Natural killer cell treated with Interleukin-12 subunit alpha and Interleukin-12 subunit beta and Interleukin-15 and Interleukin-18, amount 100 ng/mL, for 72 hours (primary cell): ENCODE data around the gene DOK7. TPM values are rescaled to one million over a fixed set of nuclear protein-coding genes. Genes with fewer than 3 reads are reported as not detected.
A peak's percentile ranks its signal among the peaks of the same experiment; 100 is the strongest.

Experiments used
- ATAC-seq, 2 donors: fragments of 150-1000 bp; cut with Tn5 transposase in 1 of 2; sonication (Bioruptor Pico), chemical (Tn5 transposase) in 1 of 2; 2 replicates each; pipeline ENCODE4 v1.10.0; 2021
- DNase-seq: peaks from one replicate; pipeline ENCODE4 v3.0.0; 2022; ENCODE audit warnings: low spot score
- H3K27ac Mint-ChIP-seq, 2 donors: 1 replicate in 1 of 2; 2 replicates in 1 of 2; pipeline ENCODE4 v1.8.0; 2022; ENCODE audit warnings: mixed read lengths in 2 of 2, mild to moderate bottlenecking in 1 of 2, moderate library complexity in 1 of 2
- H3K27me3 Mint-ChIP-seq, 2 donors: 1 replicate in 1 of 2; 2 replicates in 1 of 2; pipeline ENCODE4 v1.8.0; 2022; ENCODE audit warnings: mixed read lengths in 2 of 2
- H3K36me3 Mint-ChIP-seq: one replicate; pipeline ENCODE4 v1.8.0; 2022; ENCODE audit warnings: mixed read lengths
- H3K4me1 Mint-ChIP-seq, 2 donors: 1 replicate in 1 of 2; 2 replicates in 1 of 2; pipeline ENCODE4 v1.8.0; 2022; ENCODE audit warnings: low read depth in 2 of 2, mixed read lengths in 2 of 2, mild to moderate bottlenecking in 1 of 2
- H3K4me3 Mint-ChIP-seq: one replicate; pipeline ENCODE4 v1.8.0; 2022; ENCODE audit warnings: mixed read lengths
- H3K9me3 Mint-ChIP-seq: 2 replicates; pipeline ENCODE4 v1.8.0; 2022; ENCODE audit warnings: mixed read lengths
- total RNA-seq, 2 donors: library from RNA; stranded (reverse); gene quantifications; one replicate each; pipeline ENCODE4 v1.2.3, GENCODE V29; 2022

Gene DOK7
- under 1 TPM in 1 of 2 donors, not detected in 1; 0.17 TPM for total RNA-seq

- peaks cover 7 to 27% of the 10 kb centered on the region in 2 donors for H3K27me3 Mint-ChIP-seq
- no peaks in the 10 kb centered on the region for H3K36me3 Mint-ChIP-seq
- no peak within 1 kb of the TSS for H3K27ac Mint-ChIP-seq
- ATAC-seq (peak in 1 of 2 donors; percentile 46), DNase-seq (no peak)
- no peak within 1 kb of the TSS for H3K4me3 Mint-ChIP-seq
- H3K9me3 Mint-ChIP-seq, result no peaks in the 10 kb centered on the region
- H3K4me1 Mint-ChIP-seq, result peaks cover 0 to 3% of the 10 kb centered on the region in 2 donors
These were observed at the start of gene DOK7 for GRCh38 chr4:3462790-3463415. Gene DOK7 (plus strand): TSS chr4:3463306. CDS start chr4:3463376, 70 bp downstream.

- DNase-seq (peak; percentile 51), ATAC-seq (peak in 1 of 2 donors; percentile 11)
- Mint-ChIP-seq H3K4me1 (no peaks in the 10 kb centered on the region), H3K27ac (no peak overlapping the region), H3K27me3 (no peaks in the 10 kb centered on the region), H3K9me3 (no peaks in the 10 kb centered on the region), H3K36me3 (no peaks in the 10 kb centered on the region), H3K4me3 (no peak overlapping the region)
These were observed 49.3 kb upstream of the DOK7 start for GRCh38 chr4:3413675-3414420.

- H3K36me3 Mint-ChIP-seq, result no peaks in the 10 kb centered on the region
- H3K4me3 Mint-ChIP-seq, result no peak overlapping the region
- H3K9me3 Mint-ChIP-seq, result no peaks in the 10 kb centered on the region
- DNase-seq, result peak; percentile 28
- ATAC-seq, result no peak
- H3K4me1 Mint-ChIP-seq, result no peaks in the 10 kb centered on the region
- H3K27ac Mint-ChIP-seq, result no peak overlapping the region
- H3K27me3 Mint-ChIP-seq, result no peaks in the 10 kb centered on the region
These were observed 48.5 kb upstream of the DOK7 start for GRCh38 chr4:3414421-3415279.

GRCh38 chr4:3415471-3416141 lies 47.5 kb upstream of the DOK7 start:
- no peaks in the 10 kb centered on the region for H3K27me3 Mint-ChIP-seq
- DNase-seq, result peak; percentile 49
- no peaks in the 10 kb centered on the region for H3K36me3 Mint-ChIP-seq
- no peak overlapping the region for H3K4me3 Mint-ChIP-seq
- H3K27ac Mint-ChIP-seq, result no peak overlapping the region
- no peak for ATAC-seq
- no peaks in the 10 kb centered on the region for H3K9me3 Mint-ChIP-seq
- H3K4me1 Mint-ChIP-seq, result no peaks in the 10 kb centered on the region

GRCh38 chr4:3416270-3416669 lies 46.8 kb upstream of the DOK7 start:
- H3K4me3 Mint-ChIP-seq, result no peak overlapping the region
- ATAC-seq (no peak), DNase-seq (peak; percentile 15)
- no peaks in the 10 kb centered on the region for H3K4me1 Mint-ChIP-seq
- H3K9me3 Mint-ChIP-seq, result no peaks in the 10 kb centered on the region
- H3K27ac Mint-ChIP-seq, result no peak overlapping the region
- H3K27me3 Mint-ChIP-seq, result no peaks in the 10 kb centered on the region
- H3K36me3 Mint-ChIP-seq, result no peaks in the 10 kb centered on the region

- Mint-ChIP-seq H3K27ac (no peak overlapping the region), H3K9me3 (no peaks in the 10 kb centered on the region), H3K36me3 (no peaks in the 10 kb centered on the region), H3K4me1 (no peaks in the 10 kb centered on the region), H3K4me3 (no peak overlapping the region), H3K27me3 (no peaks in the 10 kb centered on the region)
- ATAC-seq (no peak), DNase-seq (peak; percentile 57)
These were observed 46.3 kb upstream of the DOK7 start for GRCh38 chr4:3416821-3417221.

- ATAC-seq, result no peak
These were observed 45.7 kb upstream of the DOK7 start for GRCh38 chr4:3417448-3417847.

GRCh38 chr4:3418029-3418762 lies 44.9 kb upstream of the DOK7 start:
- ATAC-seq (no peak), DNase-seq (peak; percentile 58)
- no peaks in the 10 kb centered on the region for H3K4me1 Mint-ChIP-seq
- no peak overlapping the region for H3K4me3 Mint-ChIP-seq
- H3K27me3 Mint-ChIP-seq, result no peaks in the 10 kb centered on the region
- no peaks in the 10 kb centered on the region for H3K36me3 Mint-ChIP-seq
- no peak overlapping the region for H3K27ac Mint-ChIP-seq
- H3K9me3 Mint-ChIP-seq, result no peaks in the 10 kb centered on the region

More at GRCh38 chr4:3417448-3417847, 45.7 kb upstream of the DOK7 start:
- H3K4me1 Mint-ChIP-seq, result no peaks in the 10 kb centered on the region
- DNase-seq, result peak; percentile 54
- no peaks in the 10 kb centered on the region for H3K36me3 Mint-ChIP-seq
- H3K9me3 Mint-ChIP-seq, result no peaks in the 10 kb centered on the region
- H3K27ac Mint-ChIP-seq, result no peak overlapping the region
- no peak overlapping the region for H3K4me3 Mint-ChIP-seq
- no peaks in the 10 kb centered on the region for H3K27me3 Mint-ChIP-seq

GRCh38 chr4:3419836-3420605 lies 43.1 kb upstream of the DOK7 start:
- Mint-ChIP-seq H3K9me3 (no peaks in the 10 kb centered on the region), H3K4me3 (no peak overlapping the region), H3K36me3 (no peaks in the 10 kb centered on the region), H3K27me3 (no peaks in the 10 kb centered on the region), H3K4me1 (no peaks in the 10 kb centered on the region), H3K27ac (no peak overlapping the region)
- DNase-seq (peak; percentile 15), ATAC-seq (no peak)

GRCh38 chr4:3420606-3420955 lies 42.5 kb upstream of the DOK7 start:
- ATAC-seq, result no peak

GRCh38 chr4:3420956-3421355 lies 42.1 kb upstream of the DOK7 start:
- no peaks in the 10 kb centered on the region for H3K36me3 Mint-ChIP-seq
- no peaks in the 10 kb centered on the region for H3K27me3 Mint-ChIP-seq
- no peak overlapping the region for H3K4me3 Mint-ChIP-seq
- ATAC-seq (no peak), DNase-seq (peak; percentile 31)
- H3K9me3 Mint-ChIP-seq, result no peaks in the 10 kb centered on the region
- no peak overlapping the region for H3K27ac Mint-ChIP-seq
- no peaks in the 10 kb centered on the region for H3K4me1 Mint-ChIP-seq

More at GRCh38 chr4:3420606-3420955, 42.5 kb upstream of the DOK7 start:
- Mint-ChIP-seq H3K27ac (no peak overlapping the region), H3K36me3 (no peaks in the 10 kb centered on the region), H3K4me3 (no peak overlapping the region), H3K27me3 (no peaks in the 10 kb centered on the region), H3K4me1 (no peaks in the 10 kb centered on the region), H3K9me3 (no peaks in the 10 kb centered on the region)
- peak; percentile 50 for DNase-seq

GRCh38 chr4:3421470-3421869 lies 41.6 kb upstream of the DOK7 start:
- Mint-ChIP-seq H3K27me3 (no peaks in the 10 kb centered on the region), H3K9me3 (no peaks in the 10 kb centered on the region), H3K4me3 (no peak overlapping the region), H3K27ac (no peak overlapping the region), H3K4me1 (no peaks in the 10 kb centered on the region), H3K36me3 (no peaks in the 10 kb centered on the region)
- DNase-seq (no peak), ATAC-seq (no peak)
